ENCODE measurements around the gene DUXB. TPM values are rescaled to one million over a fixed set of nuclear protein-coding genes. Genes with fewer than 3 reads are reported as not detected.

Gene DUXB
- total RNA-seq, 5 donors from 2014 or later (not counting 1 experiment from before 2014, with no cell fraction given) = not detected

DNA sequence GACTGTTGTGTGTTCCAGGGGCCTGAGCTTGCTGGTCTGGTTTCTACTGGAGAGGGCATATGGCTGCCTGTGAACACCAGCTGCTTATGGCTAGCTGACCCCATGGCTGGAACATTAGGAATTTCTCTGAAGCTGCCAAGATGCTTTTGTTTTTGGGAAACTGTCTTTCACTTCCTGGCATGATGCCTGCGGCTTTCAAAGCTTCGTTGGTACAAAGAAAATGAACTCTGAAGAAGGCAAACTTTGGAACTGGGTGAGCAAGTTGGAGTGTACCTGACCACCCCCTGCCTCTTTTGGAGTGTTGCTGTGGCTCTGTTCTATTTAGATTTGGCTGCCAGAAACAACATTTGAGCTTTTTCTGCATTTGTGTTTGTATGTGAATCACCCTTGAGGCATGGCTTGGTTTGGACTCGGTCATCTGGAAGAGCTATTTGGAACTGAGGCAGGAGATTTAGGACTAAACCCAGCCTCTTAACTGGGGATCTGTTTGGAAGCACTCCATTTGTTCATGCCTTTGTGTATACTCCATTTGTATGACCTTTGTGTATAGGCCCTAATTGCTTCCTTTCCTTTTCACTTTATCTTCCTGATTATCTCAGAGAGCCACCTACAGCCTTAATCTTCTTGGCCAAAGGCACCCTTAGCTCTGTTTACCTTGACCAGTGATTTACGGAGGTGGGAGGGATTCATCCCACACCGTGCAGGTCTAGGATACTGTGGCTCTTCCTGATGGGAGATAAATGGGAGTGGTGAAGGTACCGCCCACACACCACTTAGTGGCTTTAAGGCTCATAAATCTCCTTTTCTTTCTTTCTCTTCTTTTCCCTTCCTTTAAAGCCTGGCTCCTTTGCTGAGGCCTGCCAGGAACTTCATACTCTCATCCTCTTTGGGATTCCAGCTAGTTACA lies 32.3 kb upstream of the DUXB start:
- Mint-ChIP-seq H3K27me3 (peaks cover 0 to 3% of the 10 kb centered on the region in 2 donors), H3K27ac (no peak overlapping the region), H3K36me3 (no peaks in the 10 kb centered on the region), H3K9me3 (no peaks in the 10 kb centered on the region), H3K4me1 (no peaks in the 10 kb centered on the region), H3K4me3 (no peak overlapping the region)
- DNase-seq (no peak), ATAC-seq (replicated peaks in 1 of 4) (no peak)
- no peak overlapping the region for H3K4me3 ChIP-seq (ENCODE audit: control insufficient read depth in 1 of 2, extremely low read depth in 1 of 2, low read length in 1 of 2)
- ChIA-PET CTCF (no interaction called here), POLR2A (interaction anchor here in 1 of 2 donors (0.6 kb wide), 1 partner anchor 1359 kb away, joined by 3 read pairs; no protein-coding TSS in a partner anchor)
- H3K27ac ChIP-seq (ENCODE audit: low read length) = no peak overlapping the region
- no peaks in the 10 kb centered on the region for H3K4me1 ChIP-seq (ENCODE audit: control insufficient read depth in 1 of 2, extremely low read depth in 1 of 2, insufficient read depth in 2 of 2, low read length in 2 of 2)
- no peaks in the 10 kb centered on the region for H3K27me3 ChIP-seq (replicated peaks in 1 of 2; ENCODE audit: control insufficient read depth in 2 of 2, extremely low read depth in 1 of 2, insufficient read depth in 2 of 2, low read length in 1 of 2)
- H3K9me3 ChIP-seq = no peaks in the 10 kb centered on the region
- WGBS (ENCODE audit: insufficient coverage) = 58% methylated on average over 3 of the region's 6 CpGs
- H3K36me3 ChIP-seq (ENCODE audit: control insufficient read depth in 2 of 2, extremely low read depth in 1 of 2, insufficient read depth in 1 of 2, low read length in 1 of 2) = no peaks in the 10 kb centered on the region

DNA sequence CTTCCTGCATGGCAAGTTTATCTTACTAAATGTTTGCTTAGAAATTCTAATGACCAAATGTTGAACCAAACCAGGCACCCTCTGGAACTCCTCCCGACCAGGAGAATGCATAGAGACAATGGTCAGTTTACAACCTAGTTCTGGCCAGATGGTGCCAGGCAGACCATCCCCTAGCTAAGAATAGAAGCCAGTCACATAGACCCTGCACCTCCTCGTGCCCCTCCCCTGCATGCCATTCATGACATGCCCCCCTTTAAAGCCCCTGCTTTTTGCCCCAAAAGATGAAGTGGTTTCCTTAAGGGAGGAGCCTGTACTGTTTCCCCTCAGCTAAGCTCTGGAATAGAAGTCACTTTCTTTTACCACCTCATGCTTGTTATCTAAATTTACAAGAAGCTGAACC lies 31.6 kb upstream of the DUXB start:
- H3K36me3 ChIP-seq (ENCODE audit: control insufficient read depth in 2 of 2, extremely low read depth in 1 of 2, insufficient read depth in 1 of 2, low read length in 1 of 2) = no peaks in the 10 kb centered on the region
- H3K27ac ChIP-seq (ENCODE audit: low read length) = no peak overlapping the region
- Mint-ChIP-seq H3K4me1 (no peaks in the 10 kb centered on the region), H3K36me3 (no peaks in the 10 kb centered on the region), H3K4me3 (no peak overlapping the region), H3K27ac (no peak overlapping the region), H3K27me3 (peaks cover 0 to 2% of the 10 kb centered on the region in 2 donors), H3K9me3 (no peaks in the 10 kb centered on the region)
- H3K4me3 ChIP-seq (ENCODE audit: control insufficient read depth in 1 of 2, extremely low read depth in 1 of 2, low read length in 1 of 2) = no peak overlapping the region
- no peaks in the 10 kb centered on the region for H3K9me3 ChIP-seq
- ChIA-PET POLR2A (no interaction called here), CTCF (no interaction called here)
- ATAC-seq (replicated peaks in 1 of 4) = no peak
- WGBS (ENCODE audit: insufficient coverage) = 30% methylated on average over 1 of the region's 2 CpGs
- no peaks in the 10 kb centered on the region for H3K4me1 ChIP-seq (ENCODE audit: control insufficient read depth in 1 of 2, extremely low read depth in 1 of 2, insufficient read depth in 2 of 2, low read length in 2 of 2)
- H3K27me3 ChIP-seq (replicated peaks in 1 of 2; ENCODE audit: control insufficient read depth in 2 of 2, extremely low read depth in 1 of 2, insufficient read depth in 2 of 2, low read length in 1 of 2) = no peaks in the 10 kb centered on the region
- no peak for DNase-seq

GRCh38 chr16:75727221-75727620 lies 26.0 kb upstream of the DUXB start:
- Histone ChIP-seq H3K36me3 (ENCODE audit: control insufficient read depth in 2 of 2, extremely low read depth in 1 of 2, insufficient read depth in 1 of 2, low read length in 1 of 2) (no peaks in the 10 kb centered on the region), H3K9me3 (no peaks in the 10 kb centered on the region), H3K4me1 (ENCODE audit: control insufficient read depth in 1 of 2, extremely low read depth in 1 of 2, insufficient read depth in 2 of 2, low read length in 2 of 2) (no peaks in the 10 kb centered on the region), H3K27me3 (replicated peaks in 1 of 2; ENCODE audit: control insufficient read depth in 2 of 2, extremely low read depth in 1 of 2, insufficient read depth in 2 of 2, low read length in 1 of 2) (no peaks in the 10 kb centered on the region), H3K4me3 (ENCODE audit: control insufficient read depth in 1 of 2, extremely low read depth in 1 of 2, low read length in 1 of 2) (no peak overlapping the region), H3K27ac (ENCODE audit: low read length) (no peak overlapping the region)
- no CpG with 5 or more reads among the region's 3 CpGs for WGBS (ENCODE audit: insufficient coverage)
- no peak for ATAC-seq (replicated peaks in 1 of 4)
- H3K4me3 Mint-ChIP-seq = no peak overlapping the region
- H3K27ac Mint-ChIP-seq = no peak overlapping the region
- H3K36me3 Mint-ChIP-seq = no peaks in the 10 kb centered on the region
- no peaks in the 10 kb centered on the region for H3K4me1 Mint-ChIP-seq
- peaks cover 0 to 2% (median 0%) of the 10 kb centered on the region in 3 donors for H3K9me3 Mint-ChIP-seq
- ChIA-PET CTCF (no interaction called here), POLR2A (no interaction called here)
- no peak for DNase-seq
- H3K27me3 Mint-ChIP-seq = no peaks in the 10 kb centered on the region

GRCh38 chr16:75726390-75726789 lies 25.1 kb upstream of the DUXB start, which contains the start of gene CPHXL:
CPHXL (minus strand) TSS chr16:75726490; CDS start chr16:75726442, 48 bp downstream.
- Histone ChIP-seq H3K4me1 (ENCODE audit: control insufficient read depth in 1 of 2, extremely low read depth in 1 of 2, insufficient read depth in 2 of 2, low read length in 2 of 2) (no peaks in the 10 kb centered on the region), H3K36me3 (ENCODE audit: control insufficient read depth in 2 of 2, extremely low read depth in 1 of 2, insufficient read depth in 1 of 2, low read length in 1 of 2) (no peaks in the 10 kb centered on the region), H3K27me3 (replicated peaks in 1 of 2; ENCODE audit: control insufficient read depth in 2 of 2, extremely low read depth in 1 of 2, insufficient read depth in 2 of 2, low read length in 1 of 2) (no peaks in the 10 kb centered on the region), H3K27ac (ENCODE audit: low read length) (no peak within 1 kb of the TSS), H3K4me3 (ENCODE audit: control insufficient read depth in 1 of 2, extremely low read depth in 1 of 2, low read length in 1 of 2) (no peak within 1 kb of the TSS), H3K9me3 (no peaks in the 10 kb centered on the region)
- Mint-ChIP-seq H3K27me3 (peaks cover 0 to 5% of the 10 kb centered on the region in 2 donors), H3K4me1 (no peaks in the 10 kb centered on the region), H3K4me3 (no peak within 1 kb of the TSS), H3K9me3 (peaks cover 0 to 3% (median 0%) of the 10 kb centered on the region in 3 donors), H3K36me3 (no peaks in the 10 kb centered on the region), H3K27ac (no peak within 1 kb of the TSS)
- ChIA-PET CTCF (no interaction called here), POLR2A (no interaction called here)
- no CpG with 5 or more reads among the region's 5 CpGs for WGBS (ENCODE audit: insufficient coverage)
- ATAC-seq (replicated peaks in 1 of 4) (no peak), DNase-seq (no peak)

GRCh38 chr16:75718452-75718851 lies 17.2 kb upstream of the DUXB start:
- POLR2A ChIA-PET = no interaction called here
- Mint-ChIP-seq H3K36me3 (no peaks in the 10 kb centered on the region), H3K27ac (no peak overlapping the region), H3K4me3 (no peak overlapping the region), H3K4me1 (no peaks in the 10 kb centered on the region), H3K9me3 (peaks cover 0 to 8% (median 0%) of the 10 kb centered on the region in 3 donors), H3K27me3 (peaks cover 18 to 40% of the 10 kb centered on the region in 2 donors)
- no peak overlapping the region for H3K27ac ChIP-seq (ENCODE audit: low read length)
- no peak overlapping the region for H3K4me3 ChIP-seq (ENCODE audit: control insufficient read depth in 1 of 2, extremely low read depth in 1 of 2, low read length in 1 of 2)
- no peaks in the 10 kb centered on the region for H3K36me3 ChIP-seq (ENCODE audit: control insufficient read depth in 2 of 2, extremely low read depth in 1 of 2, insufficient read depth in 1 of 2, low read length in 1 of 2)
- H3K27me3 ChIP-seq (replicated peaks in 1 of 2; ENCODE audit: control insufficient read depth in 2 of 2, extremely low read depth in 1 of 2, insufficient read depth in 2 of 2, low read length in 1 of 2) = peaks cover 0 to 7% of the 10 kb centered on the region in 2 experiments
- CTCF ChIA-PET = no interaction called here
- H3K4me1 ChIP-seq (ENCODE audit: control insufficient read depth in 1 of 2, extremely low read depth in 1 of 2, insufficient read depth in 2 of 2, low read length in 2 of 2) = no peaks in the 10 kb centered on the region
- DNase-seq = no peak
- H3K9me3 ChIP-seq = no peaks in the 10 kb centered on the region
- ATAC-seq (replicated peaks in 1 of 4) = no peak
- no CpG with 5 or more reads among the region's 4 CpGs for WGBS (ENCODE audit: insufficient coverage)

- Histone ChIP-seq H3K9me3 (no peaks in the 10 kb centered on the region), H3K27ac (ENCODE audit: low read length) (no peak overlapping the region), H3K4me3 (ENCODE audit: control insufficient read depth in 1 of 2, extremely low read depth in 1 of 2, low read length in 1 of 2) (no peak overlapping the region), H3K27me3 (replicated peaks in 1 of 2; ENCODE audit: control insufficient read depth in 2 of 2, extremely low read depth in 1 of 2, insufficient read depth in 2 of 2, low read length in 1 of 2) (peaks cover 0 to 10% of the 10 kb centered on the region in 2 experiments), H3K4me1 (ENCODE audit: control insufficient read depth in 1 of 2, extremely low read depth in 1 of 2, insufficient read depth in 2 of 2, low read length in 2 of 2) (no peaks in the 10 kb centered on the region), H3K36me3 (ENCODE audit: control insufficient read depth in 2 of 2, extremely low read depth in 1 of 2, insufficient read depth in 1 of 2, low read length in 1 of 2) (no peaks in the 10 kb centered on the region)
- Mint-ChIP-seq H3K27me3 (peaks cover 18 to 29% of the 10 kb centered on the region in 2 donors), H3K9me3 (peaks cover 5 to 11% (median 10%) of the 10 kb centered on the region in 3 donors), H3K36me3 (peaks cover 5% of the 10 kb centered on the region), H3K4me1 (no peaks in the 10 kb centered on the region), H3K4me3 (no peak overlapping the region), H3K27ac (no peak overlapping the region)
- DNase-seq (no peak), ATAC-seq (replicated peaks in 1 of 4) (no peak)
- CTCF ChIA-PET = no interaction called here
- POLR2A ChIA-PET = no interaction called here
These were observed 13.4 kb upstream of the DUXB start for GRCh38 chr16:75714661-75715060.
